Natural killer cell treated with Interleukin-12 subunit alpha and Interleukin-12 subunit beta and Interleukin-15 and Interleukin-18, amount 100 ng/mL, for 72 hours (primary cell): Measurements from ENCODE around the gene UIMC1. TPM values are rescaled to one million over a fixed set of nuclear protein-coding genes. Genes with fewer than 3 reads are reported as not detected.
A peak's percentile ranks its signal among the peaks of the same experiment; 100 is the strongest.
"Not testable (repeated sequence)": the region's sequence is repeated elsewhere in the genome, so short reads cannot be mapped to it uniquely, and the experiment has no call there.

Experiments
- ATAC-seq, 2 donors: fragments of 150-1000 bp; cut with Tn5 transposase in 1 of 2; sonication (Bioruptor Pico), chemical (Tn5 transposase) in 1 of 2; 2 replicates each; pipeline ENCODE4 v1.10.0; 2021
- DNase-seq: peaks from one replicate; pipeline ENCODE4 v3.0.0; 2022; ENCODE audit warnings: low spot score
- H3K27ac Mint-ChIP-seq, 2 donors: 1 replicate in 1 of 2; 2 replicates in 1 of 2; pipeline ENCODE4 v1.8.0; 2022; ENCODE audit warnings: mixed read lengths in 2 of 2, mild to moderate bottlenecking in 1 of 2, moderate library complexity in 1 of 2
- H3K27me3 Mint-ChIP-seq, 2 donors: 1 replicate in 1 of 2; 2 replicates in 1 of 2; pipeline ENCODE4 v1.8.0; 2022; ENCODE audit warnings: mixed read lengths in 2 of 2
- H3K36me3 Mint-ChIP-seq: one replicate; pipeline ENCODE4 v1.8.0; 2022; ENCODE audit warnings: mixed read lengths
- H3K4me1 Mint-ChIP-seq, 2 donors: 1 replicate in 1 of 2; 2 replicates in 1 of 2; pipeline ENCODE4 v1.8.0; 2022; ENCODE audit warnings: low read depth in 2 of 2, mixed read lengths in 2 of 2, mild to moderate bottlenecking in 1 of 2
- H3K4me3 Mint-ChIP-seq: one replicate; pipeline ENCODE4 v1.8.0; 2022; ENCODE audit warnings: mixed read lengths
- H3K9me3 Mint-ChIP-seq: 2 replicates; pipeline ENCODE4 v1.8.0; 2022; ENCODE audit warnings: mixed read lengths
- total RNA-seq, 2 donors: library from RNA; stranded (reverse); gene quantifications; one replicate each; pipeline ENCODE4 v1.2.3, GENCODE V29; 2022

The UIMC1 gene
- total RNA-seq, 2 donors from 2014 or later = 41.3 to 74.9 TPM

DNA sequence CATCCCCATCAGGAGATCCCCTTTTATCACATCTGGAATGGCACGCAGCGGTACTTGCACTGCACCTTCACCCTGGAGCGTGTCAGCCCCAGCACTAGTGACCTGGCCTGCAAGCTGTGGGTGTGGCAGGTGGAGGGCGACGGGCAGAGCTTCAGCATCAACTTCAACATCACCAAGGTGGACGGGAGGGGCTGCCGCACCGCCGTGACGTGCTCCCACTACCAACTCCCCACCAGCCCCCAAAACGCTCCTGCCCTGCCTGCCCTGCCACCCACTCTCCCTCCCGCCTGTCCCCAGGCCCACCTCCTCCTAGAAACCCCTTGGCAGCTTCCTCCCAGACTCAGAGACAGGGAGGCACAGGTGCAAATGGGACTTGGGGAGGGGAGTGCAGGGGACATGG is 128.1 kb downstream of the UIMC1 start:
- Mint-ChIP-seq H3K27ac (no peak overlapping the region), H3K4me1 (peaks cover 17 to 18% of the 10 kb centered on the region in 2 donors), H3K27me3 (peaks cover 8 to 14% of the 10 kb centered on the region in 2 donors), H3K9me3 (no peaks in the 10 kb centered on the region), H3K36me3 (no peaks in the 10 kb centered on the region), H3K4me3 (no peak overlapping the region)
- ATAC-seq (no peak), DNase-seq (no peak)

DNA sequence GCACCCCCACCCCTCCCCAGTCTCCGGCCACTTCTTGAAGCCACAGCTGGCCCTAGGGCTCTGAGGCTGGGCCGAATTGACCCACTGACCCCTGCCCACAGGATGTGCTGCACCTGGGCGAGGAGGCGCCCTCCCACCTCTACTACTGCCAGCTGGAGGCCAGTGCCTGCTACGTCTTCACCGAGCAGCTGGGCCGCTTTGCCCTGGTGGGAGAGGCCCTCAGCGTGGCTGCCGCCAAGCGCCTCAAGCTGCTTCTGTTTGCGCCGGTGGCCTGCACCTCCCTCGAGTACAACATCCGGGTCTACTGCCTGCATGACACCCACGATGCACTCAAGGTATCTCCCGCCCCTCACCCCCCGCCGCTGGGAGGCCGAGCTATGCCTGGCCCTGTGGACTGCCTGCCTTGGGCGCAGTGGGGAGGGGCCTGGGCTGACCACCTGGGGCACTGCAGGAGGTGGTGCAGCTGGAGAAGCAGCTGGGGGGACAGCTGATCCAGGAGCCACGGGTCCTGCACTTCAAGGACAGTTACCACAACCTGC is 128.7 kb downstream of the UIMC1 start:
- Mint-ChIP-seq H3K4me3 (no peak overlapping the region), H3K27ac (no peak overlapping the region), H3K27me3 (peaks cover 8 to 14% of the 10 kb centered on the region in 2 donors), H3K4me1 (peaks cover 17 to 22% of the 10 kb centered on the region in 2 donors), H3K36me3 (no peaks in the 10 kb centered on the region), H3K9me3 (no peaks in the 10 kb centered on the region)
- no peak for ATAC-seq
- no peak for DNase-seq

DNA sequence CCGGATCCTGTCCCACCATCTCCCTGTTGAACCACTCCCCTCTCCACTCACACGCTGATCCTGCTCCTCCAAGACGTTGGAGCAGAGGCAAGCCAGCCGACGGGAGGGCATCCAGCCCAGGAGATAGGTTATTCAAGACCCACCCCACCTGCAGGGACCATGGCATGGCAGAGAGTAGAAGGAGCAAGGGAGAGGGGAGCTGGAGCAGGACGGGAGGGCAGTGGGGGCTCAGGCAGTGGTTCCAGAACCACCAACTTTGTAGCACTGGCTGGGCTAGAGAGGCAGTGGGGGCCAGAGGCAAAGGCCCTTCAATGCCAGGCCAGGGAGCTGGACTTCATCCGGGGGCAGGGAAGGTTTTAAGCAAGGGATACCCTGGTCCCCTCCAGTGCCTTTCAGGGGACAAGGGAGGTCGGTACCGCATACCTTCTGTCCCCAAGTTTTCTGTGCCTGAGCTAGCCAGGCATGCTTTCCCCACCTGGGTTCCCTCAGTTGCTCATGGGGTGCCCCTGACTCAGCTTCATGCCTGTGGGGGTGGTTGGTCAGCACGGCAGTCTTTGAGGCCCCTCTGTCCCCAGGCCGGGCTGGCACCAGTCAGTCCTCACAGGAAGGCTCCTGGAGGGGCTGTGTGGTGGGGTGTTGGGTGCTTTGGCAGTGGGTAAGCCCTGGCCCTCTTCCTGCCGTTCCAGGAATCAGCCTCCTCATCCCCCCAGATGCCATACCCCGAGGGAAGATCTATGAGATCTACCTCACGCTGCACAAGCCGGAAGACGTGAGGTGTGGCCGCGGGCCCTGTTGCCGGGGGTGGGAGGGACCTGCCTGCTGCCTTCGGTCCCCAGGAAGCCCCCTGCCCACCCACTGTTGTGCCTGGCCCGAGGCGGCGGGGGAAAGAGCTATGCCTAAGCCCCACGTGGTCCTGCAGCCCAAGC is 129.8 kb downstream of the UIMC1 start:
- Mint-ChIP-seq H3K27ac (no peak overlapping the region), H3K9me3 (no peaks in the 10 kb centered on the region), H3K36me3 (no peaks in the 10 kb centered on the region), H3K4me3 (no peak overlapping the region), H3K27me3 (peaks cover 8 to 14% of the 10 kb centered on the region in 2 donors), H3K4me1 (peaks cover 17 to 22% of the 10 kb centered on the region in 2 donors)
- DNase-seq = no peak
- no peak for ATAC-seq

DNA sequence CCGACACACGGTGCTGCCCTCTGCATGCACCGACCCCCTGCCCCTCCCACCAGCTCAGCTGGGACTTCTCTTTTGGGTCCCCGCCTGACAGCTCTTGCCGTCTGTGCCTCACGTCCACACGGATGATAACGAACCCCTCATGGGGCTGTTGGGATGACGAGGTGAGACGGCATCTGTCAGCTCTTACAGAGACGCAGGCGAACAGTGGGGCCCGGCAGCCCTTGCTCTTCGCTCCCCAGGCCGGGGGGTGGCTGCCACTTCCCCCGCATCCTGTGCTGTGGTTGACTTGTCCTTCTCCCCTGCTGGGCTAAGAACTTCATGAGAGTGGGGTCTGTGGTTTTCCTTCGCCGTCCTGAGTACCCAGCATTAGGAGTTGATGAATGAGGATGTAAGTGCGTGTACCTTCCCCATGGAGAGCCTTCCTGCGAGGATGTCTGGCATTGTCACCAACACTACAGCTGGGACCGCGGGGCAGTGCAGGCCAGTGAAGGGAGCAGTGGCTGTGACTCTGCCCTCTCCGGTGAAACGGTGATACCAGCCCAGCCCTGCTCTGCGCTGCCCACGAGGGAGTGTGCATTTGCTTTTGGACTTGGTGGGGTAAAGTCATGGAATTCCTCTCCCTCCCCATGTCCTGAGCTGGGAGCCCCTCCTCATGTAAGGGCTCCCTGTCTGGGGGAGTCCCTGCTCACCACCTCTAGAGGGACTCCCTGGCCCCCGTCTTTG is 130.6 kb downstream of the UIMC1 start:
- Mint-ChIP-seq H3K4me1 (peaks cover 17 to 22% of the 10 kb centered on the region in 2 donors), H3K4me3 (peak overlapping the region; percentile 19), H3K27me3 (peaks cover 8 to 14% of the 10 kb centered on the region in 2 donors), H3K36me3 (no peaks in the 10 kb centered on the region), H3K27ac (peak overlapping the region; percentile 72 to 73), H3K9me3 (no peaks in the 10 kb centered on the region)
- ATAC-seq (peak; percentile 42 to 46), DNase-seq (no peak)

DNA sequence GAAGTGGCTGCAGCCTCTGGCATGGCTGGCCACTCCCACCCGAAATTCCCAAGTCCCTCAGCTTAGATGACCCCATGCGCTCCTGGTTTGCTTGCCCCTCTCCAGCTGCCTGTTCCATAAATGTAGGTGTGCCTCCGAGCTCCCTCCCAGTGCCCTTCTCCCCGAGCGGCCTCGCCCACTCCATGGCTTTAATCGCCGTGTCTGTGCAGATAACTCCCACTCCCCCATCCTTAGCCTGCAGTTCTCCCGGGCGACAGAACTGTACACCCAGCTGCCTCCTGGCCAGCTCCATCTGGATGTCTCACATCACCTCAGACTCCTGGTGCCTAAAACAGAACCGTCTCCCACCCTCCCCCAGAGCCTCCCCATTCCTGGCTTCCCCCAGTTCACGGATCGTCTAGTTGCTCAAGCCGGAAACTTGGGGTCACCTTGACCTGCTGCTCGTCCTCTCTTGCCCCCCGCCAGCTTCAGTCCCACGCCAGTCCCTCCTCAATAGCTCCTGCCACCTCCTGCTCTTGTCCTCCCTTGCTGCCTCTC is 131.5 kb downstream of the UIMC1 start:
- Mint-ChIP-seq H3K27ac (peak overlapping the region; percentile 72 to 73), H3K9me3 (no peaks in the 10 kb centered on the region)
- no peak for ATAC-seq

DNA sequence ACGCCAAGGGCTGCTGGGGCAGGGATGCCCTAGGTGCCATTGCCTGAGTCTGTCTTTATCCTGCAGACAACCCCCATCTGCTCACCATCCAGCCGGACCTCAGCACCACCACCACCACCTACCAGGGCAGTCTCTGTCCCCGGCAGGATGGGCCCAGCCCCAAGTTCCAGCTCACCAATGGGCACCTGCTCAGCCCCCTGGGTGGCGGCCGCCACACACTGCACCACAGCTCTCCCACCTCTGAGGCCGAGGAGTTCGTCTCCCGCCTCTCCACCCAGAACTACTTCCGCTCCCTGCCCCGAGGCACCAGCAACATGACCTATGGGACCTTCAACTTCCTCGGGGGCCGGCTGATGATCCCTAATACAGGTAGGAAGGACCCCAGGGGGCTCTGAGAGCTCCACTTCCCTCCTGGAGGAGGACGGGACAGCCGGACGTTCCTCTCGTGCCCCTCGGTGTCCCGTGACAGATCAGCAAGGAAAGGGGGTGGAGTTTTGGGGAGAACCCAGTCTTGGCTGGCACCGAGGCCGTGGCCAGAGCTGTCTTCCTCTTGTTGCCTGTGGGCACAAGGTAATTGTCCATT is 132.3 kb downstream of the UIMC1 start:
- H3K27me3 Mint-ChIP-seq = peaks cover 8 to 14% of the 10 kb centered on the region in 2 donors
- H3K4me1 Mint-ChIP-seq = peaks cover 22 to 27% of the 10 kb centered on the region in 2 donors
- peak overlapping the region; percentile 65 to 77 for H3K27ac Mint-ChIP-seq
- H3K4me3 Mint-ChIP-seq = no peak overlapping the region
- DNase-seq (no peak), ATAC-seq (no peak)
- H3K9me3 Mint-ChIP-seq = no peaks in the 10 kb centered on the region
- H3K36me3 Mint-ChIP-seq = no peaks in the 10 kb centered on the region

More for the DNA sequence above, 131.5 kb downstream of the UIMC1 start:
- no peak for DNase-seq
- peaks cover 8 to 14% of the 10 kb centered on the region in 2 donors for H3K27me3 Mint-ChIP-seq
- peaks cover 22 to 27% of the 10 kb centered on the region in 2 donors for H3K4me1 Mint-ChIP-seq
- H3K36me3 Mint-ChIP-seq = no peaks in the 10 kb centered on the region
- H3K4me3 Mint-ChIP-seq = no peak overlapping the region

DNA sequence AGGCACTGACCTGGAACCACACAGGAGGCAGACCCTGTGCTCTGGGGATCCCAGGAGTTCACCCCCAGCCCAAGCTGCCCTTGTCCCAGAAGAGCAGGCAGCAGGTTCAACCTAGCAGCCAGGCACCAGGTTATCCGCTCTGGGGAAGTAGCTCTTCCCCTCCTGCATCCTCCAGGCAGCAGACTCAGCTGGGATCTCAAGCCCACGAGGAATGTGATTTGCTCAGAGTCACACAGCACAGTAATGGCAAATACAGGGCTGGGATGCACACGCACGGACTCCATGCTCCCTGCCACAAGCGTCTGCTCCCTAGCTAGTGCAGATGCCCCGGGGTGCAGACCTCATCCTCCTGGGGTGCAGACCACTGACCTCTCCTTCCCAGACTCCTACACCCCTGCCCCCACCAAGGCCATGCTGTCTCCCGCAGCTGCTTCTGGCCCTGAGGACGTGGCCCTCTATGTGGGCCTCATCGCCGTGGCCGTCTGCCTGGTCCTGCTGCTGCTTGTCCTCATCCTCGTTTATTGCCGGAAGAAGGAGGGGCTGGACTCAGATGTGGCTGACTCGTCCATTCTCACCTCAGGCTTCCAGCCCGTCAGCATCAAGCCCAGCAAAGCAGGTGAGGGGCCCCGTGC is 132.9 kb downstream of the UIMC1 start:
- no peaks in the 10 kb centered on the region for H3K36me3 Mint-ChIP-seq
- peak overlapping the region; percentile 65 to 77 for H3K27ac Mint-ChIP-seq
- H3K4me3 Mint-ChIP-seq = no peak overlapping the region
- H3K9me3 Mint-ChIP-seq = no peaks in the 10 kb centered on the region
- H3K27me3 Mint-ChIP-seq = peaks cover 8 to 13% of the 10 kb centered on the region in 2 donors
- DNase-seq (no peak), ATAC-seq (no peak)
- peaks cover 22 to 27% of the 10 kb centered on the region in 2 donors for H3K4me1 Mint-ChIP-seq

DNA sequence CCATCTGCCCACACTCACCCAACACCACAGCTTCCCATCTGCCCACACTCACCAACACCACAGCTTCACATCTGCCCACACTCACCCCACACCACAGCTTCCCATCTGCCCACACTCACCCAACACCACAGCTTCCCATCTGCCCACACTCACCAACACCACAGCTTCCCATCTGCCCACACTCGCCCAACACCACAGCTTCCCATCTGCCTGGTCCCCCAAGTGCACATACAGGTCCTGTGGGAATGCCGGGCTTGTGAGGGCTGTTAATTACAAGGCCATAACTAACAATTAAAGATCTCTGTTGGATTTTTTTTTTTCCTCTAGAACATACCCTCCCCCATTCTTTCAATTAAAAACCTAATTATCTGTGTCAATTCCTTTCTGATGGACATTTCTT is 133.6 kb downstream of the UIMC1 start:
- DNase-seq, ATAC-seq, H3K9me3 Mint-ChIP-seq, H3K4me3 Mint-ChIP-seq, H3K36me3 Mint-ChIP-seq: not testable (repeated sequence)
- Mint-ChIP-seq H3K27me3 (peaks cover 8 to 12% of the 10 kb centered on the region in 2 donors), H3K27ac (peak overlapping the region; percentile 65 to 77), H3K4me1 (peaks cover 22 to 27% of the 10 kb centered on the region in 2 donors)

DNA sequence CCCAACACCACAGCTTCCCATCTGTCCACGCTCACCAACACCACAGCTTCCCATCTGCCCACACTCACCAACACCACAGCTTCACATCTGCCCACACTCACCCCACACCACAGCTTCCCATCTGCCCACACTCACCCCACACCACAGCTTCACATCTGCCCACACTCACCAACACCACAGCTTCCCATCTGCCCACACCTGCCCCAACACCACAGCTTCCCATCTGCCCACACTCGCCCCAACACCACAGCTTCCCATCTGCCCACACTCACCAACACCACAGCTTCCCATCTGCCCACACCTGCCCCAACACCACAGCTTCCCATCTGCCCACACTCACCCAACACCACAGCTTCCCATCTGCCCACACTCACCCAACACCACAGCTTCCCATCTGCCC is 134.0 kb downstream of the UIMC1 start:
- H3K4me3 Mint-ChIP-seq, H3K27ac Mint-ChIP-seq: not testable (repeated sequence)
- H3K4me1 Mint-ChIP-seq = peaks cover 22 to 27% of the 10 kb centered on the region in 2 donors

DNA sequence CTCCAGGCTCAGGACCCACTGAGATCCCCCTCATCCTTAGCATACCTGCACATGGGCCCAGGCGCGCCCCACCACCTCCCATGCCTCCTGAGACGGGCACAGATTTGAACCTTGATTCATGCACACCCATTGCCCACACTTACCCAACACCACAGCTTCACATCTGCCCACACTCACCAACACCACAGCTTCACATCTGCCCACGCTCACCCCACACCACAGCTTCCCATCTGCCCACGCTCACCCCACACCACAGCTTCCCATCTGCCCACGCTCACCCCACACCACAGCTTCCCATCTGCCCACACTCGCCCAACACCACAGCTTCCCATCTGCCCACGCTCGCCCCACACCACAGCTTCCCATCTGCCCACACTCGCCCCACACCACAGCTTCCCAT is 135.9 kb downstream of the UIMC1 start:
- H3K4me3 Mint-ChIP-seq, H3K36me3 Mint-ChIP-seq, DNase-seq, H3K9me3 Mint-ChIP-seq, ATAC-seq, H3K27ac Mint-ChIP-seq: not testable (repeated sequence)
- peaks cover 14 to 18% of the 10 kb centered on the region in 2 donors for H3K4me1 Mint-ChIP-seq
- peaks cover 6 to 14% of the 10 kb centered on the region in 2 donors for H3K27me3 Mint-ChIP-seq

More for the DNA sequence above, 134.0 kb downstream of the UIMC1 start:
- not testable (repeated sequence) for ATAC-seq, DNase-seq, H3K36me3 Mint-ChIP-seq, H3K9me3 Mint-ChIP-seq
- H3K27me3 Mint-ChIP-seq = peaks cover 8 to 12% of the 10 kb centered on the region in 2 donors

DNA sequence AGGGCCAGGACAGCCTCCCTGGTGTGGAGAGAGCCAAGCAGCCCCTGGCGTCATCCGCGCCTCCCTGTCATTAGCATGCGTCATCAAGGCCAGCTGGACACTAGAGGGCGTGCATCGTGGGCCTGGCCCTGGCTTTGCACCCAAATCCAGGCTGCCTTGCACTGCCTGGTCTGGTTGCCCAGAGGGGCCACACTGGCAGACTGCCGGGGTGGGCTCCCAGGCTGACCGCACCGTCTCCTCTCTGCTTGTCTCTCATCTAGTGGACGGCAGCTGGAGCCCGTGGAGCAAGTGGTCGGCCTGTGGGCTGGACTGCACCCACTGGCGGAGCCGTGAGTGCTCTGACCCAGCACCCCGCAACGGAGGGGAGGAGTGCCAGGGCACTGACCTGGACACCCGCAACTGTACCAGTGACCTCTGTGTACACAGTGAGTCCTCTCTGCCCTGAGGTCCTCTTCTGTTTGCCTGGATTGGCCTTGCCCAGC is 136.4 kb downstream of the UIMC1 start:
- Mint-ChIP-seq H3K4me1 (peaks cover 9 to 13% of the 10 kb centered on the region in 2 donors), H3K36me3 (no peaks in the 10 kb centered on the region), H3K27ac (no peak overlapping the region), H3K9me3 (no peaks in the 10 kb centered on the region), H3K27me3 (peaks cover under 1 to 10% of the 10 kb centered on the region in 2 donors), H3K4me3 (no peak overlapping the region)
- ATAC-seq (no peak), DNase-seq (no peak)

DNA sequence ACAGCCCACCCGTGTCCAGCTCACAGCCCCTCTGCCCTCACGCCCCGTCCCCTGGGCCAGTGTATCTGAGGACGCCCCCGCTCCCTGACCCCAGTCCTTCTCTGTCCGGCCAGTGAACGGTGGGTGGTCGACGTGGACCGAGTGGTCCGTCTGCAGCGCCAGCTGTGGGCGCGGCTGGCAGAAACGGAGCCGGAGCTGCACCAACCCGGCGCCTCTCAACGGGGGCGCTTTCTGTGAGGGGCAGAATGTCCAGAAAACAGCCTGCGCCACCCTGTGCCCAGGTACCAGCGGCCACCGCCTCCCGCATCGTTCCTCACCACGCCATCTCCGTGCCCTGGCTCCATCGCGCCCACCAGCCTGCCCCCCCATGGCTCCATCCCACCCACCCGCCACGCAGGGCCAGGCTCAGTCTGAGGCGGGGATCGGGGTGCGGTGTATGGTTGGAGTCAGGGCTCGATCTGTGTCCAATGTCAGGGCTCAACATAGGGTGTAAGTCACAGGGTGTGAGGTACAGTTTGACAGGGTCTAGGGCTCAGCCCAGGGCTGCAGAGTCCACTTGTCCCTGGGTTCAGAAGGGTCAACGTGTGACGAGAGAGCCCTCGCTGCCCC is 137.0 kb downstream of the UIMC1 start:
- Mint-ChIP-seq H3K4me3 (no peak overlapping the region), H3K27me3 (peaks cover 0 to 10% of the 10 kb centered on the region in 2 donors), H3K4me1 (peaks cover 5 to 9% of the 10 kb centered on the region in 2 donors), H3K36me3 (no peaks in the 10 kb centered on the region), H3K9me3 (no peaks in the 10 kb centered on the region), H3K27ac (no peak overlapping the region)
- DNase-seq = no peak
- no peak for ATAC-seq
